ENCODE measurements around the gene IFI16. TPM values are rescaled to one million over a fixed set of nuclear protein-coding genes. Genes with fewer than 3 reads are reported as not detected.

Gene IFI16
- total and polyA plus RNA-seq, 10 of the 15 experiments (the other 5 are each of a cell fraction or from before 2014, with no cell fraction given), result 120 to 375 (median 188) TPM

DNA sequence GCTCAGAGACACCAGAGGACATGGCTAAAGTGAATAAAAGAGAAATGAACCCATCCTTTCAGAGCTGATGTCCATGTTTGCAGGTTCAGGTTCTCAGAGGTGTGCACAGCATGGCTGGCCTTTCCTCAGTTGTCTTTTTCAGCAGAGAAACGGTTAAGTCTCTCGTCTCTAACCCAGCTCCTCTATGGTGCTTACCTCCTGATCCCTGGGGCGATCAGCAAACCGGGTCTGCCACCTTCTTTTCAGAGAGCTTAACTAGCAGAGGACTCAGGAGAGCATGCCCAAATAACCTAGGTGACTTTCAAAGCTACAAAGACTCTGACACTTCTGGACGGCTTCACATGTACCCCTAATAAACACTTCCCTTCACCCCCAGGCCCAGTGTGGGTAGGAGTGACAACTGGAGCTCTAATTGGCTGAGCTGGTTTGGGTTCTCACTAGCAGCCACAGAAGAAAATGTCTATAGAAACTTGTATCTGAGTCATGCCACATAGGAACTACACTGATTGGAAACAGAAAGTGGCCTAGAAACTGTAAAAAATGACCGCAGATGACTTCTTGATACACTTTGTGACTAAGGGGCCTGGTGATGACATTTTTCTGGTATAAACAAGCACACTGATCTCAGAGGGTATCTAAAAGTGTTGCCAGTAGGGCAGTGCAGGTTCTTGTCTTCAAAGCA is 66.9 kb downstream of the IFI16 start, which contains the start of gene AIM2 (continued):
- TF ChIP-seq SMC3 (IDR thresholded peaks at IDR 0.05; ENCODE audit: borderline replicate concordance, low read length), result no peak
- peak; percentile 88; the same call in 1 of the 2 replicates for TF ChIP-seq MXI1 (IDR thresholded peaks at IDR 0.05; ENCODE audit: low read depth, low read length)
- peak; percentile 95 for TF ChIP-seq ATF7 (IDR thresholded peaks at IDR 0.05; ENCODE audit: low read depth)
- TF ChIP-seq ZNF274 (IDR thresholded peaks at IDR 0.05; ENCODE audit: insufficient read depth, insufficient read length), result no peak
- TF ChIP-seq, protein P1, sequence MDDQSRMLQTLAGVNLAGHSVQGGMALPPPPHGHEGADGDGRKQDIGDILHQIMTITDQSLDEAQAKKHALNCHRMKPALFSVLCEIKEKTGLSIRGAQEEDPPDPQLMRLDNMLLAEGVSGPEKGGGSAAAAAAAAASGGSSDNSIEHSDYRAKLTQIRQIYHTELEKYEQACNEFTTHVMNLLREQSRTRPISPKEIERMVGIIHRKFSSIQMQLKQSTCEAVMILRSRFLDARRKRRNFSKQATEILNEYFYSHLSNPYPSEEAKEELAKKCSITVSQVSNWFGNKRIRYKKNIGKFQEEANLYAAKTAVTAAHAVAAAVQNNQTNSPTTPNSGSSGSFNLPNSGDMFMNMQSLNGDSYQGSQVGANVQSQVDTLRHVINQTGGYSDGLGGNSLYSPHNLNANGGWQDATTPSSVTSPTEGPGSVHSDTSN (IDR thresholded peaks at IDR 0.05; ENCODE audit: insufficient replicate concordance, low read depth, low read length), result peak; percentile 35
- peak; percentile 81; the same call in 1 of the 2 replicates for TF ChIP-seq GATAD2B (conservative IDR thresholded peaks at IDR 0.05; ENCODE audit: low read depth)
- TF ChIP-seq RUNX3 (IDR thresholded peaks at IDR 0.05; ENCODE audit: low read length), result peak; percentile 95
- TF ChIP-seq GABPA (IDR thresholded peaks at IDR 0.05; ENCODE audit: low read depth), result peak; percentile 32; the same call in 1 of the 2 replicates
- peak; percentile 87; the same call in 1 of the 2 replicates for TF ChIP-seq FOXM1 (IDR thresholded peaks at IDR 0.05; ENCODE audit: low read depth, low read length)
- peak; percentile 56; the same call in 1 of the 2 replicates for TF ChIP-seq TAF1 (IDR thresholded peaks at IDR 0.05; ENCODE audit: borderline replicate concordance, low read depth, low read length)
- TF ChIP-seq SIN3A (IDR thresholded peaks at IDR 0.05; ENCODE audit: low read depth, low read length), result peak; percentile 33; the same call in 1 of the 2 replicates
- TF ChIP-seq SMAD5 (IDR thresholded peaks at IDR 0.05; ENCODE audit: low read depth), result no peak
- peak; percentile 68 for TF ChIP-seq SPI1 (IDR thresholded peaks at IDR 0.05; ENCODE audit: borderline replicate concordance, insufficient read depth, low read depth, low read length)
- TF ChIP-seq, protein P2, sequence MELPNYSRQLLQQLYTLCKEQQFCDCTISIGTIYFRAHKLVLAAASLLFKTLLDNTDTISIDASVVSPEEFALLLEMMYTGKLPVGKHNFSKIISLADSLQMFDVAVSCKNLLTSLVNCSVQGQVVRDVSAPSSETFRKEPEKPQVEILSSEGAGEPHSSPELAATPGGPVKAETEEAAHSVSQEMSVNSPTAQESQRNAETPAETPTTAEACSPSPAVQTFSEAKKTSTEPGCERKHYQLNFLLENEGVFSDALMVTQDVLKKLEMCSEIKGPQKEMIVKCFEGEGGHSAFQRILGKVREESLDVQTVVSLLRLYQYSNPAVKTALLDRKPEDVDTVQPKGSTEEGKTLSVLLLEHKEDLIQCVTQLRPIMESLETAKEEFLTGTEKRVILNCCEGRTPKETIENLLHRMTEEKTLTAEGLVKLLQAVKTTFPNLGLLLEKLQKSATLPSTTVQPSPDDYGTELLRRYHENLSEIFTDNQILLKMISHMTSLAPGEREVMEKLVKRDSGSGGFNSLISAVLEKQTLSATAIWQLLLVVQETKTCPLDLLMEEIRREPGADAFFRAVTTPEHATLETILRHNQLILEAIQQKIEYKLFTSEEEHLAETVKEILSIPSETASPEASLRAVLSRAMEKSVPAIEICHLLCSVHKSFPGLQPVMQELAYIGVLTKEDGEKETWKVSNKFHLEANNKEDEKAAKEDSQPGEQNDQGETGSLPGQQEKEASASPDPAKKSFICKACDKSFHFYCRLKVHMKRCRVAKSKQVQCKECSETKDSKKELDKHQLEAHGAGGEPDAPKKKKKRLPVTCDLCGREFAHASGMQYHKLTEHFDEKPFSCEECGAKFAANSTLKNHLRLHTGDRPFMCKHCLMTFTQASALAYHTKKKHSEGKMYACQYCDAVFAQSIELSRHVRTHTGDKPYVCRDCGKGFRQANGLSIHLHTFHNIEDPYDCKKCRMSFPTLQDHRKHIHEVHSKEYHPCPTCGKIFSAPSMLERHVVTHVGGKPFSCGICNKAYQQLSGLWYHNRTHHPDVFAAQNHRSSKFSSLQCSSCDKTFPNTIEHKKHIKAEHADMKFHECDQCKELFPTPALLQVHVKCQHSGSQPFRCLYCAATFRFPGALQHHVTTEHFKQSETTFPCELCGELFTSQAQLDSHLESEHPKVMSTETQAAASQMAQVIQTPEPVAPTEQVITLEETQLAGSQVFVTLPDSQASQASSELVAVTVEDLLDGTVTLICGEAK (IDR thresholded peaks at IDR 0.05; ENCODE audit: borderline replicate concordance), result no peak; the same call in 1 of the 2 replicates
- 0 out of 2 replicates have a peak, but pooled peaks have one; percentile 5 for TF ChIP-seq HCFC1 (IDR thresholded peaks at IDR 0.05; ENCODE audit: low read length)
- TF ChIP-seq MTA2 (IDR thresholded peaks at IDR 0.05; ENCODE audit: low read depth), result peak; percentile 88
- TF ChIP-seq, protein P3, sequence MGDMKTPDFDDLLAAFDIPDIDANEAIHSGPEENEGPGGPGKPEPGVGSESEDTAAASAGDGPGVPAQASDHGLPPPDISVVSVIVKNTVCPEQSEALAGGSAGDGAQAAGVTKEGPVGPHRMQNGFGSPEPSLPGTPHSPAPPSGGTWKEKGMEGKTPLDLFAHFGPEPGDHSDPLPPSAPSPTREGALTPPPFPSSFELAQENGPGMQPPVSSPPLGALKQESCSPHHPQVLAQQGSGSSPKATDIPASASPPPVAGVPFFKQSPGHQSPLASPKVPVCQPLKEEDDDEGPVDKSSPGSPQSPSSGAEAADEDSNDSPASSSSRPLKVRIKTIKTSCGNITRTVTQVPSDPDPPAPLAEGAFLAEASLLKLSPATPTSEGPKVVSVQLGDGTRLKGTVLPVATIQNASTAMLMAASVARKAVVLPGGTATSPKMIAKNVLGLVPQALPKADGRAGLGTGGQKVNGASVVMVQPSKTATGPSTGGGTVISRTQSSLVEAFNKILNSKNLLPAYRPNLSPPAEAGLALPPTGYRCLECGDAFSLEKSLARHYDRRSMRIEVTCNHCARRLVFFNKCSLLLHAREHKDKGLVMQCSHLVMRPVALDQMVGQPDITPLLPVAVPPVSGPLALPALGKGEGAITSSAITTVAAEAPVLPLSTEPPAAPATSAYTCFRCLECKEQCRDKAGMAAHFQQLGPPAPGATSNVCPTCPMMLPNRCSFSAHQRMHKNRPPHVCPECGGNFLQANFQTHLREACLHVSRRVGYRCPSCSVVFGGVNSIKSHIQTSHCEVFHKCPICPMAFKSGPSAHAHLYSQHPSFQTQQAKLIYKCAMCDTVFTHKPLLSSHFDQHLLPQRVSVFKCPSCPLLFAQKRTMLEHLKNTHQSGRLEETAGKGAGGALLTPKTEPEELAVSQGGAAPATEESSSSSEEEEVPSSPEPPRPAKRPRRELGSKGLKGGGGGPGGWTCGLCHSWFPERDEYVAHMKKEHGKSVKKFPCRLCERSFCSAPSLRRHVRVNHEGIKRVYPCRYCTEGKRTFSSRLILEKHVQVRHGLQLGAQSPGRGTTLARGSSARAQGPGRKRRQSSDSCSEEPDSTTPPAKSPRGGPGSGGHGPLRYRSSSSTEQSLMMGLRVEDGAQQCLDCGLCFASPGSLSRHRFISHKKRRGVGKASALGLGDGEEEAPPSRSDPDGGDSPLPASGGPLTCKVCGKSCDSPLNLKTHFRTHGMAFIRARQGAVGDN (IDR thresholded peaks at IDR 0.05), result peak; percentile 36; the same call in 1 of the 2 replicates
- no peak for TF ChIP-seq NRF1 (conservative IDR thresholded peaks at IDR 0.05; ENCODE audit: low read depth, low read length)
- TF ChIP-seq ZNF24 (IDR thresholded peaks at IDR 0.05), result peak; percentile 49; the same call in 1 of the 2 replicates
- peak; percentile 95; the same call in 1 of the 2 replicates for TF ChIP-seq DPF2 (IDR thresholded peaks at IDR 0.05)
- peak; percentile 74; the same call in 1 of the 2 replicates for TF ChIP-seq PAX8 (IDR thresholded peaks at IDR 0.05)
- peak; percentile 34; the same call in 1 of the 2 replicates for TF ChIP-seq CHD2 (IDR thresholded peaks at IDR 0.05; ENCODE audit: borderline replicate concordance, low read depth, low read length)
- peak; percentile 72 for TF ChIP-seq POLR2A (IDR thresholded peaks at IDR 0.05; ENCODE audit: low read depth, low read length)
